GM12875 (cell line): ENCODE results near the gene FAM131C.

ENCODE experiments used
- H3K4me3 ChIP-seq: one replicate; pipeline ENCODE4 v1.5.1; 2011; ENCODE audit warnings: low read depth, low read length, control low read depth
- CTCF ChIP-seq: IDR thresholded peaks from 2 replicates; pipeline ENCODE4 v1.5.1; 2011; ENCODE audit warnings: low read depth, mild to moderate bottlenecking, control low read depth, inconsistent platforms, low read length, moderate library complexity, borderline replicate concordance; ENCODE audit not compliant: insufficient read depth

FAM131C gene

DNA sequence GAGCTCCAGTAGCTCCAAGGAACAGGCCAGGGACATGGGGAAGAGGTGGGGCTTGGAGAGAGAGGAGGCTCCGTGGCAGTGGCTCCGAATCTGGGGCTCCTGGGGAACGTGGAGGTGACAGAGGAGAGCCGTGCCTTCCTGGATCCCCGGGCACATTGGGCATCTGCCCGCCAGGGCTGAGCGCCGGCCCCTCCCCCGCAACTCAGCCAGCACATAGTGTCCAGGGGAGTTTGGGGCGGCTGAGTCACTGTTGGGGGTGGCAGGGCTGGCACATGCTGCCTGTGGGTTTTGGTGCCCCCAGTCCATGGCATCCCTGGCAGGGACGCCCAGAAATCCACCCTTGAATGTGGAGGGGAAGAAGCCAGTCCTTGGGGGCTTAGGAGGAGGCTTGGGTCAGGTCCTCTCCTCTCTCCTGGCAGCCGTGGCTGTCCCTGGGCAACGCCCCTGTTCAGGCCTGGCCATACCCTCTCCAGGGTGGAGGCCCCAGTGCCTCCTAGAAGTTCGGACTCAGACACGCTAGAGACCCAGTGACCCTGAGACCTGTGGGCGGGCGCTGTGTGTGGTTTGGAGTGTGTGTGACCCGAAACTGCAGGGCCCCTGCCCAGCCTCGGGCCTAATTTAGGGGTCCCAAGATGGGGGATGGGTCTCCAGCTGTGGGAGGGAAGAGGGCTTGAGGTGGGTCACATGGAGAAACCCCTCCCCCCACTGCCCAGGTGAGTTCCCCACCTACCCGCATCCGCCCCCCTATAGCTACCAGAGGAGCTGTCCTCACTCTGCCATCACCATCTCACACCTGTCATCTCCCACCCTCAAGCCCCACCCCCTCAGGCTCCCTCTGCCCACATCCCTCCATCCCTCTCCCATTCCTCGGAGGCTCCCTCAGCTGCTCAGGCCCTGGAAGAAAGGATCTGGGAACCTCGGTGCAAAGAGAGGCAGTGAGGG is 57.2 kb downstream of the FAM131C start:
- no peak overlapping the region for H3K4me3 ChIP-seq
- no peak for TF ChIP-seq CTCF

DNA sequence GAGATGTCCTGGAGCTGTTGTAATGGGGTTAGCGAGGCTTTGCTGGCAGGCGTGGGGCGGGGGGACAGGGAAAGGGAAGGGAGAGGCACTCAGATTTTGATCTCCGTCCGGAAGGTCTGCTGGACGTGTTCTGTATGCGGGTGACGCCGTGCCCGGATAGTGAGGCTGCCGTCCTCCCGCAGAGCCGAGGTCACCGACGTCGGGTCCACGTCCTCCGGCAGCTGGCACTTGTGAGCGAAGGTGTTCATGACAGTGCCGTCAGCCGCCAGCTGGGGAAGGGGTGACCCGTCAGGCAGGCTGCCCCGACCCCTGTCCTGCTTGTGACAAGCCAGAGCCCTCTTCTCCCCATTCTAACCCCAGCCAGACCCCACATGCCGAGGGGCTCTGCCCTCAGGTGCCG is 58.0 kb downstream of the FAM131C start:
- no peak overlapping the region for H3K4me3 ChIP-seq
- TF ChIP-seq CTCF: no peak

- no peak for TF ChIP-seq CTCF
- H3K4me3 ChIP-seq: no peak overlapping the region
Measured at GRCh38 chr1:16014509-16015482, 58.7 kb downstream of the FAM131C start.

DNA sequence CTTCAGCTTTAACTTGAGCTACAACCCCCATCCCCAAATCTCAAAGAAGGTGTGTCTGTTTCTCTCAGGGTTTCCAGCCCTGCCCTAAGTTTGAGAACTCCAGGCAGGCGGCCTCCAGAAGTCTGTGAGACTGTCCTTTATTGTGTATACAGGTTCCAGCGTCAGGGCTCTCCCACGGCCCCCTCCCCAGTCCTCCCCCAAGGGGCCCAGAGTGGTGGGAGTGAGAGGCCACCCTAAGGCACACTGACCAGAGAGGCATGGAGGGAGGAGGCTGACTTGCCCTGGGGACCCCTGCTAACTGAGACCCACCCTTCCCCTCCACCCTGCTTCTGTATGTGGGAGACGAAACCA is 59.6 kb downstream of the FAM131C start:
- no peak for TF ChIP-seq CTCF
- no peak overlapping the region for H3K4me3 ChIP-seq

- no peak for TF ChIP-seq CTCF
- H3K4me3 ChIP-seq: no peak overlapping the region
Measured at GRCh38 chr1:16013220-16013907, 60.1 kb downstream of the FAM131C start.

DNA sequence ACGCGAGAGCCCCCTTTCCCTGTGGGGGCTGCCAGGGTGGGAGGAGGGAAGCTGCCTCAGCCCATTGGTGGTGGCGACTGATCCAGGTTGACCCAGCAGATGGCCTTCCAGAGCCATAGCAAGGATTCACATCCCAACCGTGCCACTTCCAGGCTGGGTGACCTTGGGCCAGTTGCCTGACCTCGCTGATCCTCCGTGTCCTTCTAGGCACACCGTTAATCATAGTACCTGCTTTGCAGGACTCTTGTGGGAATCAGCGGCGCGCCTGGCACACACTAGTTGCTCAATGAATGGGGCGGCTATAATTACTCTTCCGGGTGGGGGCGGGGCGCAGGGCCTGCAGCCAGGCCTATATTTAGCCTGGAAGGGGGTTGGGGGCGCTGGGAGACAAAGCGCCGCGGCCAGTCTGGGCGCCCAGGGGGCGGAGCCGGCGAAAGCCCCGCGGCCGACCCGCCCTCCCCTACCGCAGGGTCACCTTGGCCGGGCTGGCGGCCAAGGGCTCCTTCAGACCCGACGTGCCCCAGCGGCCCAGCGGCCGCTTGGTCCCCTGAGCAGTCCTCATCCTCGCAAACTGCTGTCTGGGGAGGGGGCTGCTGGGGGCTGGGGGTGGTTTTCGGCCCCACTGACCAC is 60.7 kb downstream of the FAM131C start:
- no peak overlapping the region for H3K4me3 ChIP-seq
- no peak for TF ChIP-seq CTCF
